Subcutaneous abdominal adipose tissue (tissue), 5 donors: ENCODE measurements around the gene DNAJC3.

Source experiments
- H3K27ac ChIP-seq: one replicate; pipeline ENCODE4 v1.7.0; 2013; ENCODE audit warnings: low read depth, mild to moderate bottlenecking, inconsistent platforms, low read length, moderate library complexity
- H3K27me3 ChIP-seq, 5 donors: one replicate each; pipeline ENCODE4 v1.7.0; 2013; ENCODE audit warnings: low read length in 5 of 5, inconsistent platforms in 1 of 5; ENCODE audit not compliant: control insufficient read depth in 5 of 5, insufficient read depth in 4 of 5
- H3K36me3 ChIP-seq, 5 donors: one replicate each; pipeline ENCODE4 v1.7.0; 2013; ENCODE audit warnings: low read length in 5 of 5; ENCODE audit not compliant: control insufficient read depth in 5 of 5, insufficient read depth in 5 of 5
- H3K4me1 ChIP-seq, 5 donors: one replicate each; pipeline ENCODE4 v1.7.0; 2013; ENCODE audit warnings: low read length in 5 of 5, mild to moderate bottlenecking in 3 of 5, moderate library complexity in 1 of 5; ENCODE audit not compliant: control insufficient read depth in 5 of 5, insufficient read depth in 5 of 5
- H3K4me3 ChIP-seq, 5 donors: one replicate each; pipeline ENCODE4 v1.7.0; 2013; ENCODE audit warnings: low read length in 5 of 5, low read depth in 1 of 5
- H3K9ac ChIP-seq, 5 donors: one replicate each; pipeline ENCODE4 v1.7.0; 2013; ENCODE audit warnings: low read length in 5 of 5, mild to moderate bottlenecking in 4 of 5, moderate library complexity in 3 of 5
- H3K9me3 ChIP-seq, 5 donors: one replicate each; pipeline ENCODE4 v1.7.0; 2013; ENCODE audit warnings: low read length in 5 of 5; ENCODE audit not compliant: control insufficient read depth in 5 of 5
- donor health status: healthy.
- donor health status: healthy.
- donor health status: healthy.
- donor health status: healthy.
- donor health status: healthy.

The DNAJC3 gene

DNA sequence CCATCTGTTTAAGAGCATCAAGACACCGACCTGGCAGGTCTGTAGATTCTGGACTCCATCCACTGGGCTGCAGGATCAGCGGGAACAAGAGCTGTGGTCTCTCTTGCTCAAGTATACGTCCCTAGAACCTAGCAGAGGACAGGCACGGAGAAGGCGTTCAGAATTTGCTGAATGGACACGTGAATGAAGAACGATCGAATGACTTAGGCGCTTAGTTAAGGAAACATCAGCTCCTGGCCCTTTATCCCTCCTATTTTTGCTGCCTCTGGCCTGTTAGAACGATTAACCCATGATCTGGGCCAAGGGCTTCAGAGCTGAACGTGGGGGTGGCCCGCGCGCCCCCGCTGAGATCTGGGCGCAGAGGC, 33.4 kb upstream of the DNAJC3 start:
- H3K4me3 ChIP-seq, result peak overlapping the region; percentile 51 to 73 (median 66)
- peaks cover 0 to 30% (median 25%) of the 10 kb centered on the region in 5 donors for H3K4me1 ChIP-seq
- H3K36me3 ChIP-seq, result no peaks in the 10 kb centered on the region
- H3K9me3 ChIP-seq, result no peaks in the 10 kb centered on the region
- peak overlapping the region in 2 of 5 donors; percentile 20 to 28 for H3K9ac ChIP-seq
- peaks cover 5 to 21% (median 16%) of the 10 kb centered on the region in 5 donors for H3K27me3 ChIP-seq
- H3K27ac ChIP-seq, result no peak overlapping the region

DNA sequence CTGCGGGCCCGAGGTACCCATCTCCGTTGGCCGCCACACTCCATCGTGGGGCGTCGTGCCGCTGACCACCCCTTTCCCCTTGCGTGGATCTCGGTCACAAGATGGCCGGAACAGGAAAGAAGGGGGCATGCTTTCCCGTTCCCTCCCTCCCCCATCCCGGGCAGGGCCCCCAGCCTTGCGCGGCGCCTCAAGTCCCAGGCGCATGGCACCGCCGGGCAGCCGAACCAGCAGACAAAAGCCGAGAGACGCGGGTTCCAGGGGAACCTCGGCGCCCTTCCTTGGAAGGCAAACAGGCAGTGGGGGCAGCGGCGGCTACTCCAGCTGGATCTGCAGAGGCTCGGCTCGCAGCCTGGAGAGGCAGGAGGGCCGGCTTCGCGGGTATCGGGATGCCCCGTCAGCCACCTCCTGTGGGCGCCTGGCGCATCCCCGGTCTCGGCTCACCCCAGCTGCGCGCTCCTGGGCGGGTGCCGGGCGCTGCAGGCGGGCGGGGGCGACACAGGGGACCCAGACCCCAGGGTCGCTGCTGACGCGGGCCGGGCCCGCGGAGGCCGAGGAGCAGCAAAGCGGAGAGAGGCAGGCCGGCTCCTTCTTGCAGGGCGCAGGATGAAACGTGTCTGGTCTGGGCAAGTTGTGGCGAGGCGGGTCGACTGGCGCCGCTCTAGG, 32.9 kb upstream of the DNAJC3 start:
- Histone ChIP-seq H3K9ac (peak overlapping the region in 2 of 5 donors; percentile 20 to 28), H3K36me3 (no peaks in the 10 kb centered on the region), H3K4me3 (peak overlapping the region in 4 of 5 donors; percentile 54 to 73 (median 67)), H3K27me3 (peaks cover 5 to 21% (median 16%) of the 10 kb centered on the region in 5 donors), H3K9me3 (no peaks in the 10 kb centered on the region), H3K27ac (no peak overlapping the region), H3K4me1 (peaks cover 0 to 30% (median 25%) of the 10 kb centered on the region in 5 donors)

DNA sequence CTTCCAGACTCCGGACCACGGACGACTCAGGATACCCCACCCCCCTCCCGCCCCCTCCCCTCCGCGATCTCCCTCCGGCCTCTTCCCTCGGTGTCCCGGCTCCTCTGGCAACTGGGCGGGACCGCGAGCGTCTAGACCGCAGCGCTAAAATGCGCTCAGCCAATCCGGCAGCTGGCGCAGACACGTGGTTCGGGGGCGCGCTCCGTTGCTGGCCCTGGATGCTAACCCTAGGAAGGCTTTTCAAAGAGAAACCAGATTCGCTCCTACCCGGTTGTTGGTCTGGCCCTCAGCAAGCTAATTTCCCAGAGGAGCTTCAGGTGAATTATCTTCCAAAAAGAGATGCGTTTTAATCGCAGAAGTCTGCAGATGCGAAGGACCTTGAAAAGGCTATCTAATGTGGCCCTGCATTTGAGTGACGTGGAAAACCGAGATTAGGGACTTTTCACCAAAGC, 32.3 kb upstream of the DNAJC3 start, which contains the start of gene DZIP1:
DZIP1 (minus strand) TSS at position 106 of the 452 bp plus-strand sequence. CDS start 2,677 bp downstream, outside the sequence.
- H3K9me3 ChIP-seq, result no peaks in the 10 kb centered on the region
- peak within 1 kb of the TSS in 3 of 5 donors; percentile 20 to 32 (median 28) for H3K9ac ChIP-seq
- no peak within 1 kb of the TSS for H3K27ac ChIP-seq
- peak within 1 kb of the TSS; percentile 54 to 73 (median 68) for H3K4me3 ChIP-seq
- peaks cover 0 to 30% (median 25%) of the 10 kb centered on the region in 5 donors for H3K4me1 ChIP-seq
- no peaks in the 10 kb centered on the region for H3K36me3 ChIP-seq
- peaks cover 5 to 21% (median 16%) of the 10 kb centered on the region in 5 donors for H3K27me3 ChIP-seq

DNA sequence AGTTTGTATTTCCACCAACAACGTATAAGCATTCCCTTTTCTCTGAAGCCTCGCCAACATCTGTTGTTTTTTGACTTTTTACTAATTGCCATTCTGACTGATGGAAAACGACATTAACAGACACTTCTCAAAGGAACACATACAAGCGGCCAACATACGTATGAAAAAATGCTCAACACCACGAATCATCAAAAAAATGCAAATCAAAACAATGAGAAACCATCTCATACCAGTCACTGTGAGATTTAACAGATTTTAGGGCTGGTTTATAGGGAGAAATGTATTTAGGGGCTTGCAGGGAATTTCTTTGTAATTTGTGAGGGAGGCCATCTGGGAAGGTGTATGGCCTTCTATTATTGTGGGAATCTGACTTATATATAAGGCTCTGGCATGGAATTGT, 29.6 kb upstream of the DNAJC3 start:
- H3K4me1 ChIP-seq, result peaks cover 0 to 22% (median 17%) of the 10 kb centered on the region in 5 donors

DNA sequence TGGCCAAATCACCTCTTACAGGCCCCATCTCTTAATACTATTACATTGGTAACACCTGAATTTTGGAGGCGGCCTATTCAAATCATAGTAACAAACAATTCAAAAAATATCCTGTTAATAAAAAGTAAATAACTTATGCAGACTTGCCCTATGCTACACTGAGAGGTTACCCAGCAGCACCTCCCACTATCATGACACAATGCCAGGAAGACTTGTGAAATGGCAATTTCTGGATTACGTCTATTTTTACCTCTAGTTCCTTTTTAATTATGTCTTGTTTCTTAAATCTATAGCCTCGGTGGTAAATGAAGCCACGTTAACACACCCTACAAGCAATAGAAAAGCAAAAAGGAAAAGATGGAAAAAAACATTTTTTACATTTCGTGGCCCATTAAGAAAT, 26.2 kb upstream of the DNAJC3 start:
- Histone ChIP-seq H3K9ac (no peak overlapping the region), H3K4me1 (no peaks in the 10 kb centered on the region), H3K36me3 (no peaks in the 10 kb centered on the region), H3K9me3 (no peaks in the 10 kb centered on the region), H3K27ac (no peak overlapping the region), H3K27me3 (no peaks in the 10 kb centered on the region), H3K4me3 (no peak overlapping the region)

More for the DNA sequence above, 29.6 kb upstream of the DNAJC3 start:
- Histone ChIP-seq H3K4me3 (no peak overlapping the region), H3K36me3 (no peaks in the 10 kb centered on the region), H3K9ac (no peak overlapping the region), H3K27ac (no peak overlapping the region), H3K27me3 (peaks cover 0 to 10% (median 8%) of the 10 kb centered on the region in 5 donors), H3K9me3 (no peaks in the 10 kb centered on the region)

DNA sequence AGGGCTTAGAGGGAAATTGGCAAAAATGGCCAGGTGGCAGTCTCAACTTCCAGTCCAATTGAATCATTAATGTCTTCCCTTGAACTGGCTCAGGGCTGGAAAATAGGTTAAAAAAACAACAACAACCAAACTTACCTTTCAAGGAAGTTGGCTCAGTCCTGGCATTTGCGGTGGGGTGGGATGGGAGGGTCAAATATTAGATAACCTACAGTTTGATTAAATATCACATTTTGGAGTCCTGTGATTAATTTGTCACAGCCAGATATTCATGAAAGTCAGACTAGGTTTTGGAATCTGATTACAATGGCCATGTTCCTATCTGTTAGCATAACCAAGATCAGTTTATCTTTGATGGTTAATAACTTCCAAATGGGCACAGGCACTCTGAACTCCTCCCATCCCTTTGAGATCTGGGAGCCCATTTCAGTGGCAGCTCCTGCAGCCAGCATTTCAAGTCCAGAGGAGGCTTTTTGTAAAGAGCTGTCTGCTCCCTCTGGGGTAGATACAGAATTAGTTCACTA, 24.6 kb upstream of the DNAJC3 start:
- H3K27me3 ChIP-seq, result no peaks in the 10 kb centered on the region
- H3K4me3 ChIP-seq, result no peak overlapping the region
- no peaks in the 10 kb centered on the region for H3K36me3 ChIP-seq
- no peak overlapping the region for H3K9ac ChIP-seq
- no peaks in the 10 kb centered on the region for H3K4me1 ChIP-seq
- no peaks in the 10 kb centered on the region for H3K9me3 ChIP-seq
- no peak overlapping the region for H3K27ac ChIP-seq

DNA sequence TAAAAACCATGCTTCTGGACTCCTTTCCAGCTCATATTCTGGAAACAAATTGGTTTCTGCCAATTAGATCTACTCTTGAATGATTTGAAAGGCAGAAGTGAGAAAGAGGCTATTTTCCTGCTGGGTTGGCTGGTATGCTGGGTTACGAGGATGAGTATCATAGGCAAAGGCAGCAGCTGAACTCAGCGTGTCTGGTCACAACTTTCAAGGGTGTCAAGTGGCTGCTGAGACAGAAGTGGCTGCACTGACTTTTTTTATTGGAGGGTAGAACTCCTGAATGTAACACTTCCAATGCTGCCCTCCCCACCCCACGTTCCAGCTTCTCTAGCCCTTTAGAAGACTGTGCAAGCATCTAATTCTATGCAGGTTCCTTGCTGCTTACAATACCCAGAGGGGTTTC, 24.1 kb upstream of the DNAJC3 start:
- Histone ChIP-seq H3K27ac (no peak overlapping the region), H3K9me3 (no peaks in the 10 kb centered on the region), H3K9ac (no peak overlapping the region), H3K4me3 (no peak overlapping the region), H3K27me3 (no peaks in the 10 kb centered on the region), H3K36me3 (no peaks in the 10 kb centered on the region), H3K4me1 (no peaks in the 10 kb centered on the region)

DNA sequence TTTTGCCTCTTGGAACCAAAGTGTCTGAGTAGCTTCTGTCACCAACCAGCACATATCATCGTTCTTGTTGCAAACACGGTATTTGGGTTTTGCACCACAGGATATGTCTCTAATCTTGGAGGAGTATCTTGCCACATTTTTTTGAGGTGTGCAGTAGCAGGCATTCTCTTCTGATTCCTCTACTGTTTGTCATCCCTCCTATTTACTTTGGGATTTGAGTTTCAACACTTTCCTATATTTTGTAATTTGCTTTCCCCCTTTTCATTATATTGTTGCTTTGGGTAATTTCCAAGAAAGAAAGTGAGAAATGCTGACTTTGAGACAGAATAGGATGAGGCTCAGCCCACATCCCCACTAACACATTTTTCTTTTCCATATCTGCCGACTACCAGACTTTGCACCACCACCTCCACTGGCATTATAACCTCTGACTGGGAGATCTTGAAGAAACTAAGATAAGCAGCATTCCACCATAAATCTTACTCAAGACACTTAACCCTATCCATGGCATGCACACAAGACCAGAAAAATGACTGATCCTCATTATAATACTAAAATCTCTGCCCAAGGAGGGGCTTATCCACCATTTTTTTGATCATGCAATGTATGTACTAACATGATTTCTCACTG, 20.4 kb upstream of the DNAJC3 start:
- Histone ChIP-seq H3K36me3 (no peaks in the 10 kb centered on the region), H3K9ac (no peak overlapping the region), H3K9me3 (no peaks in the 10 kb centered on the region), H3K4me3 (no peak overlapping the region), H3K4me1 (no peaks in the 10 kb centered on the region), H3K27me3 (no peaks in the 10 kb centered on the region), H3K27ac (no peak overlapping the region)

DNA sequence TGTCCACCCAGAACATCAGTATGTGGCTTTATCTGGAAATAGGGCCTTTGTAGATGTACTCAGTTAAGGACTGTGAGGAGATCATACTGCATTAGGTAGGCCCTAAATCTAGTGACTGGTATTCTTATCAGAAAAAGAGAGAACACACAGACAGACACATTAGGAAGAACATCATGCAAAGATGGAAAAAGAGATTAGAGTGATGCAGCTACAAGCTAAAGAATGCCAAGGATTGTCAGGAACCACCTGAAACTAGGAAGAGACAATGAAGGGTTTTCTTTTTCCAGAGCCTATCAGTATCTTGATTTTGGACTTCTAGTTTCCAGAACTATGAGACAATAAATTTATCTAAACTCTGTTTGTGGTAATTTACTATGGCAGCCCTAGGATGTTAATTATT, 17.4 kb upstream of the DNAJC3 start:
- Histone ChIP-seq H3K9ac (no peak overlapping the region), H3K4me3 (no peak overlapping the region), H3K27me3 (no peaks in the 10 kb centered on the region), H3K36me3 (no peaks in the 10 kb centered on the region), H3K4me1 (no peaks in the 10 kb centered on the region), H3K9me3 (peaks cover 0 to 6% (median 0%) of the 10 kb centered on the region in 5 donors), H3K27ac (no peak overlapping the region)

DNA sequence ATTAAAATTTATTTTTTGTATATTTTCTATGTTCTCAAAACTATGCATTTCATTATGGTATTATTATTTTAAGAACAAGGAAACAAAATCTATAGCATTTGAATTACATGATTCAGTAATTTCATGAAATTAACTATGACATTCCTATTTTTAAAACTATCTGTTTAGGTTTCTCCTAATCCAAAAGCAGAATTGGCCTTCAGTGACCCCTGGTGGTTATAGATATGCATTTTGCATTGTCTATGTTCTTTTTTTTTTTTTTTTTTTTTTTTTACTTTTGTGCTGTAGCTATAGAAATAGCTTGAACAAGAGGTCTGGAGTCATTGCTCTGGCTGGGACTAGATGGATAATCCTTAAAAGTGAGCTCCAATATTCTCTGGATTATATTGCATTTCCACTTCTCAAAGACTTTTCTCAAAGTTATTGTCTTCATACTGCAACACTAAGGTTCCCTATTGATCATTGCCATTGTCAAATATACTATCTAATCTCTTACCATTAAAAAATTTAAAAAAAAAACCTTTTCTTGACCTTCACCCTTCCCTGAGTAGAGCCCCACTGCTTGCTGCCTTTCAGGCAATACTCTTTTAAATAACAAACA, 15.9 kb upstream of the DNAJC3 start:
- Histone ChIP-seq H3K27me3 (no peaks in the 10 kb centered on the region), H3K36me3 (no peaks in the 10 kb centered on the region), H3K4me1 (no peaks in the 10 kb centered on the region), H3K9me3 (peaks cover 0 to 14% (median 10%) of the 10 kb centered on the region in 5 donors), H3K4me3 (no peak overlapping the region), H3K9ac (no peak overlapping the region), H3K27ac (no peak overlapping the region)
